HTR-8/SVneo (cell line): ENCODE results near the gene CMYA5.
"Not testable (repeated sequence)": the region's sequence is repeated elsewhere in the genome, so short reads cannot be mapped to it uniquely, and the experiment has no call there.

Experiments
- DNase-seq: peaks from one replicate; pipeline ENCODE4 v3.0.0; 2011; ENCODE audit warnings: low spot score, mixed read lengths; ENCODE audit not compliant: insufficient read length
- FAIRE-seq: peaks from 2 replicates; lab custom pipeline; 2011; peaks lifted over from hg19 to GRCh38; lab: Jason Lieb, UNC

Gene CMYA5

DNA sequence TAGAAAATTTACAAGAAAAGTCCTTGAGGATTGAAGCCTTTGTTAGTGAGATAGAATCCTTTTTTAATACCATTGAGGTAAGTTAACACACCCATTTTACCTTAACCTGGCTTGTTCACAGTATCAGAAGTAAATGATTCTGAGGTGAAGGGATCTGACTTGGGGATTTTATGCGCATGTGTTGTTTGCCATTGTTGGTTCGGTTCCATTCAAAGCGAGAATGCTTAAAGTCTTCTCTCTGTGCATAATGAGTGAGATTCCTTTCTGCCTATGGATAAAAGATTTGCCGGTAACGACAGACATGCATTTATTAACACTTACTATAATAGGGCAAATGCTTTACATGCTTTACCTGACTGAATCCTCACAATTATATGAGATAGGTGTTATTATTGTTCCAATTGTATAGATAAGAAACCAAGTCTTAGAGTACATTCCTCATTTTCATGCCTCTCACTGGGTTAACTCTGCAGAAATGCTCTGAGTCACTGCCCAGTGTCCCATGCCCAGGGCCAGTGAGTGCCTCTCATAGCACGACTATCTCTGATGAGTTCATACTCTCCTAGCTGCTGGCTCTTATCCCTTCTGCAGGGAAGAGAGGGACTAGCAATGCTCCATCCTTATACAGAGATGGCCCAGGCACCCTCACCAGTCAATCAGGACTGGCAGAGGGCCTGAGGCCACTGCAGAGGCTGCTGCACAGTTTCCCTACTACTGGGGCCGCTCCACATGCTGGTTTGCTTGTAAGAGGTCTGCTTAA, 54.4 kb downstream of the CMYA5 start:
- no peak for FAIRE-seq
- no peak for DNase-seq

DNA sequence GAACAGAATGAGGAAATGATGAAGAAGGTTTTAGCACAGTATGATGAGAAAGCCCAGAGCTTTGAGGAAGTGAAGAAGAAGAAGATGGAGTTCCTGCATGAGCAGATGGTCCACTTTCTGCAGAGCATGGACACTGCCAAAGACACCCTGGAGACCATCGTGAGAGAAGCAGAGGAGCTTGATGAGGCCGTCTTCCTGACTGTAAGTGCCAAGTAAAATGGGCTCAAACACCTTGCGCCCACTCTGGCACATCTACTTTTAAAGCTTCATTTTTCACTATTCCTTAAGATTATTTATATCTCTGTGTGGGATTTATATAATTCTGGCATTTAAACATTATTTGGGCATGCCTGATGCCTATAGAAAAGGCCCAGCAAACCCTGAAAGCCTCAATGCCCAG, 55.6 kb downstream of the CMYA5 start:
- DNase-seq (no peak), FAIRE-seq (no peak)

- no peak for FAIRE-seq
- no peak for DNase-seq
Observed at GRCh38 chr5:79746642-79747569, 57.3 kb downstream of the CMYA5 start.

DNA sequence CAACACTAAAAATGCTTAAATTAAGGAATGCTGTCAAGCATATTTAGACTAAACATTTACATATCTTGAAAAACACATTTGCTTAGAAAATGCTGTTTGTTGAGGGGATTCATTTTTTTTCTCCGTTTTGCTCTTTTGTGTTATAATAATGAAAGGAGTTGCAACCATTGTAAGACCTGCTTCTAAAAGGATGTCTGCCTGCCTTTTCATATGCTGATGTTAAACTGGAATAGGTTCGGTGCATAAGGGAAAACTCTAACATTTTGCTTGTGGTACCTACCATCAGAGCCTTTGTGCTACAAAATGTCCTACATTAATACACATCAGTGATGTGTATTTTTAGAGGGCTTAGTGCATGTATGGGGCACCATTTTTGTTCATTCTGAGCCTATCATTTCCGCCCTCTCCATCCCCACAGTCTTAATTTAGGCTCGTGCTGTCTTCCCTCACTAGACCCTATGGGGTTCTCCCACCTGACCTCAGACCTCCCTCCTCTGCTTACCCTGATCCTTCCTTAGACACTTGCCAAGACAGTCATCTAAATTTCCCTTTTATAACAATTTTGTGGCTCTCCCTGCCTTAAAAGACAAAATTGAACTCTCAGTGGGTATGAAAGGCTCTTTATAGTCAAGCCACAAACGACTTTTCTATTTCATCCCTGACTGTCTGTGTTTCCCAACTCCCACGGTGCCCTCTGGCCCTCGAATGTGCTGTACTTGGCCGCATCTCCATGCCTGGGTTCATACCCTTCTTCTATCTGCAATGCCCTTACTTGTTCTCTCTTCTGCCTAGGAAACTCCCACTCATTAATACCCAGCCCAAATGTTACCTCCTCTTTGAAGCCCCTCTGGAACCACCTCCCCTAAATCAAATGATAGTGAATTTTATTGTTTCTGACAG, 61.2 kb downstream of the CMYA5 start:
- DNase-seq, result no peak
- FAIRE-seq, result no peak

- DNase-seq (no peak), FAIRE-seq (no peak)
Observed at GRCh38 chr5:79753092-79753491, 63.5 kb downstream of the CMYA5 start.

DNA sequence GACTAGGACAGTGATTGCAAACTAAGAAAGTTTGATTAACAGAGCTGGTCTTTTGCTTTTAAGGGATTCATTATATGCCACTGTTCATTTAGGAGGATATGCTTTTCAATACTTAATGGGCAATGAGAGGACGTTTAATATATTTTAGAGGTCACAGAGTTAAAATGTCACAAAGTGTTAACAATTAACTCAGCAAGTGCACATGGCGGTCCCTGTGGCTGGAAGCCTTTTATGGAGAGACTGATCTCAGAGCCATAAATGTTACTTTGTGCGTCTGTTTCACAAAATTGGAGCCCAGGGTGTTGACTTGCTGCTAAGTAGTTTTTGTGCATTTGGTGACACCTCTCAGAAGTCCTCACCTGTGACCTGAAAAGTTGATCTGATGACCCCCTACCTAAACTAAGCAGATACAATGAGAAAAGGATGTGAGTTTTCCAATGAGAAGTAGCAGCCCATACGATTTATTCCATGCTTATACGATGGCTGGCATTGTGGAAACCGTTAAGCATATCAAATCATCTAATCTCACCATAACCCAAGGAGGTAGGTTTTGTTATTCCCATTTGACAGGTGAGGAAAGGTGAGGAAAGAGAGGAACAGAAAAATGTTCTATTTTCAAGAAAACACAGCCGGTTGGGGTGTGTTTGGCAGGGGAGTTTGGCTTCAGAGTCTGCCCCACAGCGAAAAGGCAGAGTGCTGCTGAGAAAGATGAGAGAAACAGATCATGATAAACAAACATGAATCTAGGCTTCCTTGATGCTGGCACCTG, 64.4 kb downstream of the CMYA5 start:
- DNase-seq, result no peak
- no peak for FAIRE-seq

DNA sequence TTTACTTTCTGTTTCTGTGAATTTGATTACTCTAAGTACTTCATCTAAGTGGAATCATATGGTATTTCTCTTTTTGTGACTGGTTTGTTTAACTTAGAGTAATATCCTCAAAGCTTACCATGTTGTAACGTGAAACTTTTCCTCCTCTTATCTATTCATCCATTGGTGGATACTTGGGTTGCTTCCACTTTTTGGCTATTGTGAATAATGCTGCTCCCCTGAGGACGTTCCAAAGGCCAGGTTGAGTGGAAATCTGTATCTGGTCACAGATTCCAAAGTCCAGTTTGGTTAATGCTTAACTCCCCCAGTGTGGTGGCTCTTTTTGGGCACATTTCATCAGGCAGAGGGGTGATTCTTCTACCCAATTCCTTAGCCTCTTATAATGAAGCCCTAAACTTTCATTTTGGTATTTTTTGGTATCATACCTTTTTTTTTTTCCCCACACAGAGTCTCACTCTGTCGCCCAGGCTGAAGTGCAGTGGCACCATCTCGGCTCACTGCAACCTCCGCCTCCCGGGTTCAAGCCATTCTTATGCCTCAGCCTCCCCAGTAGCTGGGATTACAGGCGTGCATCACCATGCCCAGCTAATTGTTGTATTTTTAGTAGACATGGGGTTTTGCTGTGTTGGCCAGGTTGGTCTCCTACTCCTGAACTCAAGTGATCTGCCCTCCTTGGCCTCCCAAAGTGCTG, 65.4 kb downstream of the CMYA5 start:
- no peak for FAIRE-seq

GRCh38 chr5:79756076-79756475, 66.4 kb downstream of the CMYA5 start:
- no peak for DNase-seq

More for the DNA sequence above, 65.4 kb downstream of the CMYA5 start:
- DNase-seq, result no peak

GRCh38 chr5:79759436-79759835, 69.8 kb downstream of the CMYA5 start:
- DNase-seq, result no peak
- no peak for FAIRE-seq

More at GRCh38 chr5:79756076-79756475, 66.4 kb downstream of the CMYA5 start:
- FAIRE-seq, result no peak

DNA sequence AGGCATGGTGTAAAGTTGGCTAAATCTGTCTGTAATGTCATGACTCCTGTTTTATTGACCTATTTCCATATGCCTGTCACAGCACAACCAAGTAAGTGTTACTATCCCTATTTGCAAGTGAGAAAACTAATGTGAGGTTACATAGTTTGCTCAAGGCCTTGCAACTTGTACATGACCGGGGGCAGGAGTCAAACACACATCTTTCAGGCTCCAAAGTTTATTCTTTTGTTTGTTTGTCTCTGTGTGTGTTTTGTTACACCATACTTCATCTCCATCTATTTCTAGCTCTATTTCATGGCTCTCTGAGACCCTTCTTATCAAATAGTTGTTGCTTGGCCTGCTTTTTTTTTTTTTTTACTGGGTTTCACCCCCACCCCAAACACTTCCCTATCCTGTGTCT, 70.2 kb downstream of the CMYA5 start:
- FAIRE-seq (no peak), DNase-seq (no peak)

- FAIRE-seq (peak; percentile 51), DNase-seq (no peak)
Observed at GRCh38 chr5:79762929-79763328, 73.3 kb downstream of the CMYA5 start.

GRCh38 chr5:79764147-79764546, 74.5 kb downstream of the CMYA5 start:
- not testable (repeated sequence) for FAIRE-seq, DNase-seq

GRCh38 chr5:79771387-79771786, 81.8 kb downstream of the CMYA5 start:
- FAIRE-seq, result no peak

GRCh38 chr5:79772651-79773050, 83.0 kb downstream of the CMYA5 start:
- DNase-seq (no peak), FAIRE-seq (no peak)

More at GRCh38 chr5:79771387-79771786, 81.8 kb downstream of the CMYA5 start:
- DNase-seq, result no peak

DNA sequence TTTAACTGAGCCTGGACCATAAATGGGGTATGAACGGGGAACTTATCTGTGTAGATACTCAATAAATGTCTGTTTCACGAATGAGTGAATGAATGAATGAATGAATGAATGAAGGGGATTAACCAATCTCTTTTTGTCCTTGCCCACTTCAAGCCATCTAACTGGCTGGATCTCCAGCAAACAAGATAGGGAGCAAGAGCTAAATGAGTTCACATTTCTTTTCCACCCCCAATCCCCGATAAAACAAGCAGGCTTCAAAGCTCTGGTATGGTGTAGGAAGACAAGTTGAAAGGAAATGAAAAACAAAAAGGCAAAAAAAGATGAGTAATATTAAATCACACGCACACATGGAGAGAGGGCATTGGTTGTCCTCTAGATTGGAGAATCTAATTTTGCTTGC, 84.0 kb downstream of the CMYA5 start:
- DNase-seq (no peak), FAIRE-seq (no peak)

DNA sequence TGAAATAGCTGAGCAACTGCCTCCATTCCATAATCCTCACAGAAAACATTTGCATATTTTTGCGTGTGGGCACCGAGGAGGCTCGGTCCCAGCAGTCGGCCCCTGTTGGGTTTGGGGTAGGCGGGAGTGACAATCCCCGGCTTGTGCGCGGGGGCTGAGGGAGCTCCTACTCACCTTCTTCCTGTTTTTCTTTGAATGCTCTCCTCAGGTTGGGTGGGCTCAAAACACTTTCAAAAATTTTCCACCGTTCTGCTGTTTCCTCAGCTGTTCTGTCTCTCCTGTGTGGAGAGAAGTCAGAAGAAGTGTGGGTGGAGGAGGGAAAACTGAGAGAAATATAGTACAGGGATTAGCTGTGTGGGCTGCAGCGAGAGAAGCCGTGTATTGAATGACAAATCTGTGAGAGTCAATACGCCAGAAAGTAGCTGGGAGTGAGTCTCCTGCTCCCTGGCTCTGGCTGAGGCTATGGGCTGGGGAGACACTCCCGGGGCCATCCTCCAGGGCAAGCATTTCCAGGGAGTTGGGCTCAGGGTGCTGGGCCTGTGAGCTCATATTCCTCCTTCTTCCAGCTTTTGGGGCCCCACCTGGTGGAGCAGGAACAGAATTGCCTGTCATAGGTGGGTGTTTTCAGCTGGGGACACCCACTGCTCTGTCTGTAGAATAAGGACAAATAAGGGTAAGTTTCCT, 84.7 kb downstream of the CMYA5 start:
- DNase-seq (peak; percentile 26), FAIRE-seq (no peak)

GRCh38 chr5:79774855-79775237, 85.2 kb downstream of the CMYA5 start:
- no peak for DNase-seq
- no peak for FAIRE-seq

GRCh38 chr5:79784741-79785140, 95.1 kb downstream of the CMYA5 start:
- FAIRE-seq, DNase-seq: not testable (repeated sequence)
